Measurements from ENCODE around the gene PER2.
"Not testable (repeated sequence)": the region's sequence is repeated elsewhere in the genome, so short reads cannot be mapped to it uniquely, and the experiment has no call there.

The PER2 gene

GRCh38 chr2:238288650-238289573, 502 bp upstream of the PER2 start:
- peak; percentile 91 to 94 for DNase-seq (ENCODE audit: extremely low read depth in 1 of 2, low read depth in 1 of 2)

GRCh38 chr2:238286987-238287736, 1.2 kb downstream of the PER2 start:
- peak in 1 of 2 donors; percentile 25 for DNase-seq (ENCODE audit: extremely low read depth in 1 of 2, low read depth in 1 of 2)

- no peak for DNase-seq (ENCODE audit: extremely low read depth in 1 of 2, low read depth in 1 of 2)
Observed at GRCh38 chr2:238286551-238286950, 1.9 kb downstream of the PER2 start.

- DNase-seq (ENCODE audit: extremely low read depth in 1 of 2, low read depth in 1 of 2): no peak
Observed at GRCh38 chr2:238286095-238286494, 2.3 kb downstream of the PER2 start.

GRCh38 chr2:238285653-238286082, 2.7 kb downstream of the PER2 start:
- no peak for DNase-seq (ENCODE audit: extremely low read depth in 1 of 2, low read depth in 1 of 2)

GRCh38 chr2:238284802-238285515, 3.5 kb downstream of the PER2 start:
- DNase-seq (ENCODE audit: extremely low read depth in 1 of 2, low read depth in 1 of 2): no peak

GRCh38 chr2:238282861-238283738, 5.3 kb downstream of the PER2 start:
- DNase-seq (ENCODE audit: extremely low read depth in 1 of 2, low read depth in 1 of 2): no peak

GRCh38 chr2:238281826-238282480, 6.5 kb downstream of the PER2 start:
- no peak for DNase-seq (ENCODE audit: extremely low read depth in 1 of 2, low read depth in 1 of 2)

- no peak for DNase-seq (ENCODE audit: extremely low read depth in 1 of 2, low read depth in 1 of 2)
Observed at GRCh38 chr2:238280083-238280825, 8.2 kb downstream of the PER2 start.

- DNase-seq (ENCODE audit: extremely low read depth in 1 of 2, low read depth in 1 of 2): no peak
Observed at GRCh38 chr2:238279324-238279682, 9.1 kb downstream of the PER2 start.

- no peak for DNase-seq (ENCODE audit: extremely low read depth in 1 of 2, low read depth in 1 of 2)
Observed at GRCh38 chr2:238278626-238279323, 9.6 kb downstream of the PER2 start.

GRCh38 chr2:238277695-238278094, 10.7 kb downstream of the PER2 start:
- DNase-seq (ENCODE audit: extremely low read depth in 1 of 2, low read depth in 1 of 2): no peak

- no peak for DNase-seq (ENCODE audit: extremely low read depth in 1 of 2, low read depth in 1 of 2)
Observed at GRCh38 chr2:238274152-238274865, 14.1 kb downstream of the PER2 start.

GRCh38 chr2:238273433-238273832, 15.0 kb downstream of the PER2 start:
- not testable (repeated sequence) for DNase-seq (ENCODE audit: extremely low read depth in 1 of 2, low read depth in 1 of 2)

- DNase-seq (ENCODE audit: extremely low read depth in 1 of 2, low read depth in 1 of 2): no peak
Observed at GRCh38 chr2:238272156-238272555, 16.3 kb downstream of the PER2 start.

GRCh38 chr2:238271686-238272085, 16.7 kb downstream of the PER2 start:
- not testable (repeated sequence) for DNase-seq (ENCODE audit: extremely low read depth in 1 of 2, low read depth in 1 of 2)

GRCh38 chr2:238271061-238271554, 17.3 kb downstream of the PER2 start:
- DNase-seq (ENCODE audit: extremely low read depth in 1 of 2, low read depth in 1 of 2): no peak

- DNase-seq (ENCODE audit: extremely low read depth in 1 of 2, low read depth in 1 of 2): no peak
Observed at GRCh38 chr2:238270606-238271005, 17.8 kb downstream of the PER2 start.

Data from stimulated activated CD8-positive, alpha-beta memory T cell treated with anti-CD3 and anti-CD28 coated beads, Interleukin-7, amount 100 ng/mL, for 48 hours (primary cell).